Neural cell (in vitro differentiated cells): ENCODE data around the gene MYF5.

Experiments used
- CTCF ChIP-seq: fragments of 450-650 bp; IDR thresholded peaks from 2 replicates; pipeline ENCODE4 v1.5.1; 2014; ENCODE audit warnings: antibody characterized with exemption, mild to moderate bottlenecking, moderate library complexity; ENCODE audit not compliant: poor library complexity, severe bottlenecking
- EZH2 ChIP-seq: fragments of 200-600, 300-800 bp; shearing (Covaris generic), sonication (generic); IDR thresholded peaks from 2 replicates; pipeline ENCODE4 v1.6.1; 2014; ENCODE audit warnings: antibody characterized with exemption, low read length, borderline replicate concordance, mild to moderate bottlenecking; ENCODE audit not compliant: insufficient read depth, poor library complexity, severe bottlenecking
- RAD21 ChIP-seq: fragments of 450-650 bp; conservative IDR thresholded peaks from 2 replicates; pipeline ENCODE4 v1.6.1; 2014; ENCODE audit warnings: antibody characterized with exemption, mild to moderate bottlenecking, moderate library complexity

DNA sequence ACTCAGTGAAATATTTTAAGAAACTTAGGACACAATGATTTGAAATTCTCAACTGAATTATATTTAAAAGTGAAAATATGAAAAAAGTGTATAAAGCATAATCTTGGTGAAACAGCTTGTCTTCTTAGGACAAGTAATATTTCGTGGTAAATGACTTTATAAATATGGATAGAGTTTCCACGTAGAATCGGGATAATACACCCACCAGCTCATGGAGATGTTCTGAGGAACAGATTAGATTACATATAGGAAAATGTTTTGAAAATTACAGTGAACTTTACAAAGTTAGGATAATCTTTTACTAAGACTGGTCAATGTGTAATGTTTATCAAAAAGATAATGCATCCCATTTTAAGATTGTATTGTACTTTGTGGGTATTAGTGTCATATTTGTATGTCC, 34.9 kb upstream of the MYF5 start:
- no peak for TF ChIP-seq CTCF
- TF ChIP-seq EZH2, result no peak
- TF ChIP-seq RAD21, result no peak
